SIG-M5 treated with dmso at 0.1 percent for 504 hours (cell line): ENCODE results near the gene SASH1.
A peak's percentile ranks its signal among the peaks of the same experiment; 100 is the strongest.
"Not testable (repeated sequence)": the region's sequence is repeated elsewhere in the genome, so short reads cannot be mapped to it uniquely, and the experiment has no call there.

ENCODE experiments used
- DNase-seq: peaks from one replicate; lab custom pipeline; 2025; ENCODE audit not compliant: unreplicated experiment; lab: John Stamatoyannopoulos, UW

Gene SASH1

DNA sequence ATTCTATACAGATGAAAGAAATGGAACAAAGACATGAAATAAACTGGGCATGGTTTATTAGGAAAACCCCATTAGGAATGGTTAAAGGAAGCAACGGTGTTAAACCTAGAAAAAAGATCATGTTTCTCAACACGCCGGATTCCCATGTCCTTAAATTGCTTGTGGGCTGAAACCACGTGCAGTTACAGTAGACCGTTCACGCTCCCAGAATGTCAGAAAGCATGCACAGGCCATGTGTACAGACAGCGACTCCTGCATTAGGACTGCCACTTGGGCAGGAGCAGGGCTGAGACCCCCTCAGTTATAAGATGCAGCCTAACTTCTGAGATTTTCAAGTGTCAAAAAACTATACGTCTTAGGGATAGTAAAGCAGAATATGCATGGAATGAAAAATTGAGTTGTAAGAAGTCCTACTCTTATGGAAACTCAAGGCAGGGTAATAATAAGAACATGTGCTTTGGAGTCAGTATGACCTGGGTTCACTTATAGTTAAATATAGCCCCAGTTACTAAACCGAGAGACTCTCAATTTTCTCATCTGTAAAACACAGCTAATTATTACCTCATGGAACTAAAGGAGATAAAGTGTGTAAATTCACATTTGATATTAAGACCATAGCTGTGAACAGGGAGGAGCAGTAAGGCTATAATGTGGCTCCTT is 230.2 kb downstream of the SASH1 start:
- no peak for DNase-seq

DNA sequence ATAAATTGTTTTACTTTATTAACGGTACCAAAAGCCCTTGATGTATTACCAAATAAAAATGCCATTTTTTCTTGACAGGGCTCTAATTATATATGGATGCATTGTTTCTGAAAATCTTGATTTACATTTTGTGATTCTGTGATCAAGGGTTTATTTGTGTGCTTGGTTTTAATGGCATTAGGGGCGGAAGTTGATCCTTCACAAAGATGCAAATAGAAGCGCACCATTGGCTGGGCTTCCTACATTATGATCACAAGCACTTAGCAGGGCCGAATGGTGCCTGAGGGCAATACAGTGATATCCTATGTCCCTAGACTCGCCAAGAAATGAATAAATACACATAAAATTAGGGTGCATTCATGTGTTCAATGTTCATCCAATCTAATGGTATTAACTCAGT is 231.3 kb downstream of the SASH1 start:
- DNase-seq, result no peak

DNA sequence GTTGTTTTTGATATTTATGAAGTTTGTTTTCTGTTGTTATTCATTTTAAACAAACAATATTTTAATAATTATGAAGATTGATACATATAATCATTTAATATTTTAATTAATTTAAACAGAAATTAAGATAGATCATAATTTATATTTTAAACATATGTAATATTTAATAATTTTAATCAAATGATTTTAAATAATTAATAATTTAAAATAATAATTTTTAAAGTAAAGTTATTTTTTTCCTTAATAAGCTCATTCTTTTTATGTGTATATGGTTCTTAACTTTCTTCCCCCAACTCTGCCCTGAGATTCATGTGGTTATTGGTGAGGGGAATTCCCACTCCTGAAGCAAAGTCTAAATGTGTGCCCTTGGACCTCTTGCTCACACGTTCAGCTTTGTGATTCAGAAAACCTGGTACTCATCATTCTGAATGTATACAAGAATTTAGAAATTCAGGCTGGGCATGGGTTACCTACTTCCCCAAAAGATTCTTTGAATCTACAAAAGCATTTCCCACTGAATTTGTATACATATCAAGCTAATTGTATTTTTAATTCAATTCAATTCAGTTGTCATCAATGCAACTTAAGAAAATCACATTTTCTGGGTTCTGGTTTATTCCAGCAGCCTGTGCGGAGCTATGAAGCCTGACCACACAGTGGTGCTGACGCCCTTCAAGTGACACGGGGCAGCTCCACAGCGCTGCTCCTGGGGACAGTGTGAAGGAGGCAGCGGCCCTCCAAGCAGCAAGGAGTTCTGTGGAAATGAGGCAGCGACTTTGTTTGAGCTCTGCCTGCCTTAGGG is 235.2 kb downstream of the SASH1 start:
- peak; percentile 60 for DNase-seq

DNA sequence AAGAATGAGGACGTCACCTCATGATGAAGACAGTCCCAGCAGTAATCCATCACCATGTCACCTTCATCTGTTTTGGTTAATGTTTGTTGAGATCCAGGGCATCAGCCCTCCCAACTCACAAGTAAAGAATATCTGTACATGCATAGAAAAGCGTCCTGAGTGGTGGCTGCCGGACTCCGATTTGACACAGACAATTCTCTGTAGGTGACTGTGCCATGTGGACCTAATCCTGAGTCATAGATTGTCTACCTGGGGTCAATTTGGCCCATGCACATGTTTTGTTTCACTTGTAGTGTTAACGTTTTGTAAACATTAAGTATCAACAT is 235.8 kb downstream of the SASH1 start:
- no peak for DNase-seq

DNA sequence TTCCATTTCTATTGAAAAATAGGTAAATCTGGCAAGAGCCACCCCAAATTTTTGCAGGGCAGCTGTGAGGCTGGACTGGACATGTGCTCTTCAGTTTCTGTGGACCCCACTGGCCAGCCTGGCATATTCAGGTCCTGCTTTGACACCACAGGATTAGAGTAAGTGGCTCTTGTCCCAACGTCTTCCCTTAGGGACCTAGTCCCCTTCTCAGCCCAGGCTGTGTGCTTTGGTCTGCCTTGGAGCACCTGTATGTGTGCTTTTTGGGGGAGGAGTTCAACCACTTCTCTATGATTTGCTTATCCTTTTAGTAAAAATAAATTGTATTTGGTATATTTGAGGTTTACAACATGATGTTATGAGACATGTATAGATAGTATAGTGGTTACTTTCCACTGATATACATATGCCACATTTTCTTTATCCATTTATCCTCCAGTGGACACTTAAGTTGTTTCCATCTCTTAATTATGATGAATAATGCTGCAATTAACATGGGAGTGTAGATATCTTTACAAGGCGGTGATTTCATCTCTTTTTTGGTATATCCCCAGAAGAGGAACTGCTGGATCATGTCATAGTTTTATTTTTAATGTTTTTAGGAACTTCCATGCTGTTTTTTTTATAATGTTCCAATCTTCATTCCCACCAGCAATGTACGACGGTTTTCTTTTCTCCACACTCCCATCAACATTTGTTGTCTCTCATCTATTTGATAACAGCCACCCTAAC is 236.4 kb downstream of the SASH1 start:
- DNase-seq, result no peak

DNA sequence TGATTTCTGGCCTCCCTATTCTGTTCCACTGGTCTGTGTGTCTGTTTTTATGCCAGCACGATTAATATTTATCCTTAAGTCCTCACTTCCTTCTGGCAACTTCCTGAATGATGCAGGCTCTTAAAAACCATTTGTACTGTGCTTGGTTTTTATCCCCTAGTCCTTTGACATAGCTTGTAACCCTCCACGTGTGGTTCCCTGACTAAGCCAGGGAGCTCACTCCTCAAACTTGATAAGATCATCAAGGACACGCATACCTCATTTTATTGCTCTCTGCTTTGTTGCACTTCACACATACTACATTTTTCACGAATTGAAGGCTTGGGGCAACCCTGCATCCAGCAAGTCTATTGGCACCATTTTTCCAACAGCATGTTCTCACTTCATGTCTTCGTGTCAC is 237.8 kb downstream of the SASH1 start:
- no peak for DNase-seq

DNA sequence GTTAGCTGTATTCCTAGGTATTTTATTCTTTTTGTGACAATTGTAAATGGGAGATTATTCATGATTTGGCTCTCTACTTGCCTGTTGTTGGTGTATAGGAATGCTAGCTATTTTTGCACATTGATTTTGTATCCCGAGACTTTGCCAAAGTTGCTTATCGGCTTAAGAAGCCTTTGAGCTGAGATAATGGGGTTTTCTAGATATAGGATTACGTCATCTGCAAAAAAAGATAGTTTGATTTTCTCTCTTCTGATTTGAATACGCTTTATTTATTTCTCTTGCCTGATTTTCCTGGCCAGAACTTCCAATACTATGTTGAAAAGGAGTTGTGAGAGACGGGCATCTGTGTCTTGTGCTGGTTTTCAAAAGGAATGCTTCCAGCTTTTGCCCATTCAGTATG is 241.0 kb downstream of the SASH1 start:
- no peak for DNase-seq

DNA sequence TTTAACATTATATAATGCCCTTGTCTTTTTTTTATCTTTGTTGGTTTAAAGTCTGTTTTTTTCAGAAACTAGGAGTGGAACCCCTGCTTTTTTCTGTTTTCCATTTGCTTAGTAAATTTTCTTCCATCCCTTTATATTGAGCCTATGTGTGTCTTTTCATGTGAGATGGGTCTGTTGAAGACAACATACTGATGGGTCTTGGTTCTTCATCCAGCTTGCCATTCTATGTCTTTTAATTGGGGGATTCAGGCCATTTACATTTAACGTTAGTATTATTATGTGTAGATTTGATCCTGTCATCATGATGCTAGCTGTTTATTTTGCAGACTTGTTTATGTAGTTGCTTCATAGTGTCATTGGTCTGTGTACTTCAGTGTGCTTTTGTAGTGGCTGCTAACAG is 243.0 kb downstream of the SASH1 start:
- DNase-seq, result not testable (repeated sequence)

DNA sequence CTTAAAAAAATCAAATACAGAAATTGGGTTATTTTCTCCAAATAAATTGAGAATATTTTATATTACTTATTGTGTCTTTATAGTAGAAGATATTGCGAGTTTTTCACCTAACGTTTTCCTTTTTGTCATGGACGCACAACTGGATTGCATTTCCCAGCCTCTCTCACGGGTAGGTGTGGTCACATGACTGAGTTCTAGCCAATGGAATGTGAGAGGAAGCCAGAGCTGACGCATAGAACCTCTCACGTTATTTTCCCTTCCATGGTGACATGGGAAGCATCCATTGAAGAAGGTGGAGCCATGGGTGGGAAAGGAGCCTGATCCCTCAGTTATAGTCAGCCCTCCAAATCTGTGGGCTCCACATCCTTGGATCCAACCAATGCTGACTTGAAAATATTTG is 248.2 kb downstream of the SASH1 start:
- no peak for DNase-seq

DNA sequence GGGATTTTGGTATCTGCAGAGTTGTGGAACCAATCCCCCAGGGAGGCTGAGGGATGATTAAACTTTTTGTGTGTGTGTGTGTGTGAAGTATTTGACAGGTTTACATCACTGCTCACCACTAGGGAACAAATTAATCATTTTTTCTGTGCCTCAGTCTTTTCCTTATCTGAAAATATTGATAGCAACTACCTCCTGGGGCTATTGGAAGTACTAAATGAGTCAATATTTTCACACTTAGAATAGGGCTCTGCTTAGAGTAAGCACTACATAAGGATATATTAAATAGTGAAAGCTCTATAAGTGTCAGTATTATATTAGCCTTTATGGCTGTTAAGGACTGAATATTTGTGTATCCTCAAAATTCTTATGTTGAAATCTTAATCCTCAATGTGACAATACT is 249.0 kb downstream of the SASH1 start:
- DNase-seq, result no peak

DNA sequence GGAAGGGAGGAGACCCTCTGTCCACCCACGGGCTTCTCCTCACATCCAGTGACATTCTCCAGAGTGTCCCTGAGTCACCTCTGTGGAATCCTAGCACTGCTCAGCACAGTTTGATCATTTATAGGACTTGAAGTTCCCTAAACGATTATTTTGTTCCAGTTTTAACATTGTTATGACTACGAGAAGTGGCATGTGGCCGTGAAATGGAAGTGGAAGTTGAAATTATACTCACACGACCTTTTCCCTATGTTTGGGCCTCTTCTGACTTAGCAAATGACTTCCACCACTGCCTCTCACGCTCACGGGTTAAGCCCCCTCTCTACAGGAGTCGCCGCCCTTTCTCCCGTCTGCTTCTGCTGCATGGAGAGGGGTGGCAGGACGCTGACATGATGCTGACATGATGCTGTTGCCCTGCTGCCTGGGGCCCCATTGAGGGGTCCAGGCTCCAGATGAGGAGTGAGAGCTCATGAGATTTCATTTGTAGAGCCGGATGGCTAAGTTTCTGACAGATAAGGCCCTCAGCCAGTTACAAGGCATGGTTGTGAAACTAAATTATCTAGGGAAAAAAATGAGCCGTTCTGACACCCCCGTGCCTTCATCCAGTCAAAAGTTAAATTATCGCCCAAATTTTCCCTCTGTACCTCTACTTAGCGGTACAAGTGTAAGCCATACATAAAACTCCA is 250.6 kb downstream of the SASH1 start:
- no peak for DNase-seq

DNA sequence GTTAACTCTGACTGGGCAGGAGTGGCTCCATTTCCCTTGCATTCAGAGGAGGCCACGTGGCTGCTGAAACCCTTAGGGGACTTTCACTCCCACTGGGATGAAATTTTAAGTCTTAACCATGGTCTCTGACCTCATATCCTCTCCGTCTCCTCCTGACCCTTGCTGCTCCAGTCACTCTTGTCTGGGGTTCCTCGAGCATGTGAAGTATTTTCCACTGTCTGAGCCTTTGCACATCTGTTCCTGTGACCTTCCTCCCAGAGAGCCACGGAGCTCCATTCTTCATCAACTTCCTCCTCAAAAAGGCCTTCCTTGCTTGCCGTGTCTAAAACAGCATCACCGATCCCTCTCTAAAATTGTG is 251.2 kb downstream of the SASH1 start:
- DNase-seq, result no peak

DNA sequence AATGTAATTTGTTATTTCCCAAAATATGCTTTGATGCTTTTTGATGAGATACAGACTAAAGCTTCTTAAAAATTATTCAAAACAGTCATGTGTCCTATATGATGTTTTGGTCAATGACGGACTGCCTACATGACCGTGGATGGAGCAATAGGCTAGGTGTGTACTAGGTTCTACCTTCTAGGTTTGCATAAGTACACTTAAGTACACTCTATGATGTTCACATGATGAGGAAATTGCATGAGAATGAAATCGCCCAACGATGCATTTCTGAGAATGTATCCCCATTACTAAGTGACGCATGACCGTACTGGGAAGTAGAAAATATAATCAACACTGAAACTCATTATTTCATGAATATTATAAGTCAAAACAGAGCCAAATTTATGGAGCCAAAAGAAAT is 252.9 kb downstream of the SASH1 start:
- DNase-seq, result no peak

DNA sequence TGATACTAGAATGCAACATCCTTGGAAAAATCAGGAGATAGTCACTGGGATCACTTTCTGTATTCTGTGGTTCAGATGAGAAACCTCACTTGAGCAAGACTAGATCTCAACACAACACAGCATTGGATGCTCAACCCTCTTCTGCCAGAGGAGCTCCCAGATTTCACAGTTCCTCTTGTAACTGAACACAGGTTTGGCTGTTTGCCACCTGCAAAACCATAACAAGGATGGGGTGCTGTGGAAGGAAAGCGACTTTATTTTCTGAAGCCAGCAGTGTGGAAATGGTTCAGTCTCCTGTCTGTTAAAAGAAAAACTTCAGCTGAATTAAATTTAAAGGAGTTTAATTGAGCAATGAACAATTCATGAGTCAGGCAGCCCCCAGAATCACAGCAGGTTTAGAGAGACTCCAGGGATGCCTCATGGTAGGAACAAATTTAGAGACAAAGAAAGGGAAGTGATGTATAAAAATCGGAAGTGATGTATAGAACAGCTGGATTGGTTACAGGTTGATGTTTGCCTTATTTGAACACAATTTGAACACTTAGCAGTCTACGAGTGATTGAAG is 254.3 kb downstream of the SASH1 start:
- DNase-seq, result peak; percentile 1

DNA sequence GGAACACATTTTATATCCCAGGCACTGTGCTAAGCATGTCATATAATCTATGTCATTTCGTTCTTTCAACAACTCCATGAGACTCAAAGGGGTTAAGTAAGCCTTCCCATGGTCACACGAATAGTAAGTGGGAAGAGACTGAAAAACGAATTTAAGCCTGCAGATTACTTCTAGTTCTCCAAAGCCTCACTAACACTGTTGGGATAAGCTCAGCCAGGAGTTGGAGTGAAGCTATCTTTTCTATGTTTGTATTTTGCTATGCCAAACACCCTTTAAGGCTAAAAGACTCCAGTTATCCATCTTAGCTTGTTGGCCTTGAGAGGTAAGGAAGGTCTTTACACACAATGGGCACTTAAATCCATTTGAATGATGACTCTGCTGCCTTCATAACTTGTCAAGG is 256.1 kb downstream of the SASH1 start:
- no peak for DNase-seq

DNA sequence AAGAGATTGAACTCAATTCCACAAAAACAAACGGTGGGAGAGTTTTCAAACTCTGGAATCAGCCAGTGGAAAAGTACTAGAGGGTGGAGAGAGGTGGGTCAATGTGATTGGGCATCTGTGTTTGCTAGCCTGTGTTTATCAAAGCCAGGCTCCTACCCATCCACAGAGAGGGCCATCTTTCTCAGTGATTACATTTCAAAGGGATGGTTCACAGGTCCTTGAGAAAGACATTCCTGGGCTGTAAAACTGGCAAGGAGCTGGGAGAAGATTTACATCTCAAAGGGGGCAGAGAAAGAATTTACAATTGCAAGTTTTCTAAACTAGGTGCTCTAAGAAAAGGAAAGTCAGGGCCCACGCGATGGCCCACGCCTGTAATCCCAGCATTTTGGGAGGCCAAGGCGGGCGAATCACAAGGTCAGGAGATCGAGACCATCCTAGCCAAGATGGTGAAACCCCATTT is 257.4 kb downstream of the SASH1 start:
- DNase-seq, result no peak
